Right ventricle myocardium superior (tissue), 1 donor: ENCODE results near the gene FOXC1. TPM values are rescaled to one million over a fixed set of nuclear protein-coding genes. Genes with fewer than 3 reads are reported as not detected.

Source experiments
- ATAC-seq: fragments of 200-7000 bp; cut with Tn5 transposase; one replicate; pipeline ENCODE4 v1.9.1; 2020; ENCODE audit warnings: mild to moderate bottlenecking; ENCODE audit not compliant: poor library complexity
- DNase-seq: peaks from one replicate; pipeline ENCODE4 v3.0.0-alpha.2; 2020
- intact Hi-C: fragments of 100-400 bp; cut with DNase I; formaldehyde crosslinking; loops from one replicate; pipeline ENCODE4 v1.11.2; 2022
- total RNA-seq: library from RNA; stranded (reverse); fragmentation: NEBNext Ultra II Directional; extraction: Animal tissue kit (Norgen Biotek cat#: 25700); gene quantifications from one replicate; pipeline ENCODE4 v1.2.1, GENCODE V29; 2021
- donor health status: DM: no; HTN: yes; CAD: no; lungs with severe emphysema.

FOXC1 gene
- total RNA-seq, 1 donor from 2014 or later = 3.5 TPM

GRCh38 chr6:1581120-1581991 is 28.4 kb upstream of the FOXC1 start:
- no peak for DNase-seq
- no peak for ATAC-seq
- intact Hi-C loops = no loop called here

- intact Hi-C loops = no loop called here
- DNase-seq (no peak), ATAC-seq (no peak)
These were observed 25.6 kb upstream of the FOXC1 start for GRCh38 chr6:1584146-1584545.

- ATAC-seq = no peak
- DNase-seq = no peak
- intact Hi-C loops = no loop called here
These were observed 24.6 kb upstream of the FOXC1 start for GRCh38 chr6:1584996-1585668.

- intact Hi-C loops = no loop called here
- ATAC-seq = no peak
- DNase-seq = no peak
These were observed 24.1 kb upstream of the FOXC1 start for GRCh38 chr6:1585669-1586049.

GRCh38 chr6:1586256-1586655 is 23.5 kb upstream of the FOXC1 start:
- ATAC-seq (no peak), DNase-seq (no peak)
- intact Hi-C loops = no loop called here

GRCh38 chr6:1586861-1587450 is 22.8 kb upstream of the FOXC1 start:
- DNase-seq = no peak
- intact Hi-C loops = no loop called here
- no peak for ATAC-seq

- DNase-seq = no peak
- no peak for ATAC-seq
- intact Hi-C loops = no loop called here
These were observed 22.2 kb upstream of the FOXC1 start for GRCh38 chr6:1587546-1587945.

GRCh38 chr6:1587977-1588376 is 21.7 kb upstream of the FOXC1 start:
- ATAC-seq = no peak
- DNase-seq = no peak
- intact Hi-C loops = no loop called here

GRCh38 chr6:1589208-1589607 is 20.5 kb upstream of the FOXC1 start:
- DNase-seq (no peak), ATAC-seq (no peak)
- intact Hi-C loops = no loop called here

GRCh38 chr6:1590580-1590979 is 19.1 kb upstream of the FOXC1 start:
- ATAC-seq (no peak), DNase-seq (no peak)
- intact Hi-C loops = loop anchor here (10.0 kb wide), 1 partner anchor 854 kb away; no protein-coding TSS in a partner anchor

GRCh38 chr6:1591243-1591642 is 18.5 kb upstream of the FOXC1 start:
- intact Hi-C loops = loop anchor here (10.0 kb wide), 1 partner anchor 854 kb away; no protein-coding TSS in a partner anchor
- no peak for DNase-seq
- no peak for ATAC-seq

- no peak for DNase-seq
- intact Hi-C loops = loop anchor here (10.0 kb wide), 1 partner anchor 853 kb away; no protein-coding TSS in a partner anchor
- no peak for ATAC-seq
These were observed 17.8 kb upstream of the FOXC1 start for GRCh38 chr6:1591926-1592325.

- ATAC-seq = no peak
- no peak for DNase-seq
- intact Hi-C loops = loop anchor here (10.0 kb wide), 1 partner anchor 852 kb away; no protein-coding TSS in a partner anchor
These were observed 16.9 kb upstream of the FOXC1 start for GRCh38 chr6:1592852-1593251.

GRCh38 chr6:1593286-1593957 is 16.3 kb upstream of the FOXC1 start:
- intact Hi-C loops = loop anchor here (10.0 kb wide), 1 partner anchor 851 kb away; no protein-coding TSS in a partner anchor
- no peak for ATAC-seq
- no peak for DNase-seq

- intact Hi-C loops = loop anchor here (10.0 kb wide), 1 partner anchor 851 kb away; no protein-coding TSS in a partner anchor
- ATAC-seq (no peak), DNase-seq (no peak)
These were observed 15.8 kb upstream of the FOXC1 start for GRCh38 chr6:1593958-1594314.

- ATAC-seq (no peak), DNase-seq (no peak)
- intact Hi-C loops = loop anchor here (5.0 to 10.0 kb wide), 2 partner anchors 758 to 850 kb away; no protein-coding TSS in a partner anchor
These were observed 15.1 kb upstream of the FOXC1 start for GRCh38 chr6:1594445-1595200.

GRCh38 chr6:1595271-1596087 is 14.2 kb upstream of the FOXC1 start:
- DNase-seq = no peak
- intact Hi-C loops = loop anchor here (5.0 to 10.0 kb wide), 2 partner anchors 757 to 849 kb away; no protein-coding TSS in a partner anchor
- ATAC-seq = no peak
